Caki2 (cell line): ENCODE measurements around the gene M6PR. TPM values are rescaled to one million over a fixed set of nuclear protein-coding genes. Genes with fewer than 3 reads are reported as not detected.
A peak's percentile ranks its signal among the peaks of the same experiment; 100 is the strongest.
"Not testable (repeated sequence)": the region's sequence is repeated elsewhere in the genome, so short reads cannot be mapped to it uniquely, and the experiment has no call there.

Source experiments
- DNase-seq: peaks from one replicate; pipeline ENCODE4 v3.0.0-alpha.2; 2015; ENCODE audit warnings: low read depth
- in situ Hi-C: cut with HindIII; loops from 2 replicates; pipeline ENCODE4 v1.10.0; 2016; ENCODE audit warnings: low sequenced_read_pairs, low pct_unique_long_range_greater_than_20kb, mixed read lengths
- total RNA-seq: library from RNA; depleted of rRNA; stranded (reverse); fragments of >200 nt; shearing (Covaris generic); gene quantifications from 2 replicates; pipeline ENCODE4 v1.2.3, GENCODE V29; 2014; ENCODE audit warnings: low replicate concordance

The M6PR gene
- total RNA-seq, 1 experiment from 2014 or later: 179 TPM

DNA sequence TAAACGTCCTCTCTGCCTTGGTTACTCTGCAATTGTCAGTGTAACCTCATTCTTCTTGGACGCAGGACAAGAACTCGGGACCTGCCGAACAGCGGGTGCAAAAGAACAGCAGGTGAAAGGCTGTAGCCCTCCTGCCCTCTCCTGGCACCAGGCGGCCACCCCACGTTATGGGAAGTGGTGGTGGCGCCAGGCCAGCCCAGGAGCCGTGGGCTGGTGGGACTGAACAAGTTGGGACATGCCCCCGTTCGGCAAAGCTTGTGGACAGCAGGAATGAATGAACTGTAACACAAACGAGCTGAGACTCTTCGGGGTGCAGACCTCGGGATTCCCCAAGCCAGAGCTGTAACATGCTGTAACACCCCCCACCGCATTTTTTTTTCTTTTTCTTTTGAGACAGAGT is 6.6 kb upstream of the M6PR start:
- in situ Hi-C loops: no loop called here

DNA sequence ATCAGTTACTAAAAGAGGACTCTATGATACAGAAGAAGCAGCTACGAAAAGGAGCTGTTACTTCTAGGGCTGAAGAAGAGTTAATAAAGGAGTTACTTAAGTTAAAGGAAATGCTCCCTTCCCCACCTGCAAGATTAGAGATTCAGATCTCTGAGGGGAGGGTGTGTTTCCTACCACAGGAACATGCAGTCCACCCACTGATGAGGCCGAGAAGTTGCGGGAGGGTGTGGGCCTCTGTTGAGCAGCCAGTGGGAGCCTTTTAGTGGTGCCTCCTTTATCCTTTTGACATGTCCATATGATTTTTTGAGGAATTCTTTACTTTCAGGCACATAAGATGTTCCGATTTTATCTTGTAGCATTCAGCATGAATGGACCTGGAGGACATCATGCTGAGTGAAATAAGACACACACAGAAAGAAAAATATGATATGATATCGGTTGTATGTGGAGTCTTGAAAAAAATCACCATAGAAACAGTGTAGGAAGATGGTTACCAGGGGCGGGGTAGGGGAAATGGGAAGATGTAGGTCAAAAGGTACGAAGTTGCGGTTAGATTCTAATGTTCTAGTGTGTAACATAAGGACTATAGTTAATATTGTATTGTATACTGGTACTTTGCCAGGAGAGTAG is 4.4 kb upstream of the M6PR start:
- in situ Hi-C loops: no loop called here
- DNase-seq: no peak

More for the DNA sequence above, 6.6 kb upstream of the M6PR start:
- no peak for DNase-seq

DNA sequence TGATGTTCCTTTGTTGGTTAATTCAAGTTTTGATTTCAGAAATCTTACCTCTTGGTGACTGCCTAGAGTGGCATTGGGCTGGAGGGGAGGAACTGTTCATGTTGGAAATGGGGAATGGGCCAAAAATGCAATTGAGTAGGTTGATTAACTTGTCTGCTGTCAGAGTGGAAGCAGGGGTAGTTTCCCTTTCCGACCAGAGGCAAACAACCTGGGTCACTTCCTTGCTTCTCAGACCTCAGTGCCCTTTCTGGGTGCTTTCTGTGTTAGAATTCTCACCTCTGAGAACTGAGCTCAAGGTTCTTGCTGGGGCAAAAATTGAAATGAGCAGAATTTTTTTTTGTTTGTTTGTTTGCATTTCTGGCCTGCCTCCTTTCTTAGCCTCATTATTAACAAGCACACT is 2.3 kb upstream of the M6PR start:
- no peak for DNase-seq
- in situ Hi-C loops: no loop called here

DNA sequence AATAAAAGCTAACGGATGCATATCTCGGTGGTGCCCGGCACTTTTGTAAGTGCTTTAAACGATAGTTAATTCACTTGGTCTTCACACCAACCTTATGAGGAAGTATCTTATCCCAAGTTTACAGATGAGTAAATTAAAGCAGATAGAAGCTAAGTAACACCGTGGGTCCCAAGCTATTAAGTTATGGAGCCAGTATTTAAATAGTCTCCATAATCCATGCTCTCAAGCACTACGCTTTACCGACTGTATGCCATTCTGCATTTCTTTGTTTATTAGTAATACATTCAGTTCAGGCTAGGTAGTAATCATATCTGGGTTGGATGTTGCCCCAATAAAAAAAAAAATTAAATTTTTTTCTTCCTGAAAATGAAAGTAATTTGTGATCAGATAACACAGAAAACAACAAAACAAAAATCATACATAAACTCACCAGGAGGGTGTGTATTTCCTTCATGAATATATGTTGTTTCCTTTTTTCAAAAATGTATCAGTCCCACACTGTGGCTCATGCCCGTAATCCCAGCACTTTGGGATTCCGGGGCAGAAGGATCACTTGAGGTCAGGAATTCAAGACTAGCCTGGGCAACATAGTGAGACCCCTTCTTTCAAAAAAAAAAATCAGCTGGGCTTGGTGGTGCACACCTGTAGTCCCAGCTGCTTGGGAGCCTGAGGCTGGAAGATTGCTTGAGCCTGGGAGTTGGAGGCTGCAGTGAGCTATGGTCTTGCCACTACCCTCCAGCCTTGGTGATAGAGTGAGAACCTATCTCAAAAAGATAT is 1.4 kb upstream of the M6PR start:
- in situ Hi-C loops: no loop called here
- peak; percentile 2 for DNase-seq

DNA sequence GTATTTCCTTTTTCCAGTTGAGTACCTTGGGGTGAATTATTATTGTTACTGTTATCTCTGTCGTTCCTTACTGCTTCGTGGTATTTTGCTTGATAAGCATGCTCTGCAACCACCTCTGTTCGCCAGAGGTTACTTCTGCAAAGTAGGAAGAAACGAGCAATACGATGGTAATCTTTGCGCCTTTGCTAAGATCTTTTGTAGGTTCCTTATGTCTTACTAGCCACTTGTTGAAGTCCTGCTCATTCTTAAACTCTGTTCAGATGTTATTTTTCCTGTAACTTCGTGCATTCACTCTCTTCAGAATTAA is 729 bp upstream of the M6PR start:
- in situ Hi-C loops: no loop called here
- DNase-seq: no peak

DNA sequence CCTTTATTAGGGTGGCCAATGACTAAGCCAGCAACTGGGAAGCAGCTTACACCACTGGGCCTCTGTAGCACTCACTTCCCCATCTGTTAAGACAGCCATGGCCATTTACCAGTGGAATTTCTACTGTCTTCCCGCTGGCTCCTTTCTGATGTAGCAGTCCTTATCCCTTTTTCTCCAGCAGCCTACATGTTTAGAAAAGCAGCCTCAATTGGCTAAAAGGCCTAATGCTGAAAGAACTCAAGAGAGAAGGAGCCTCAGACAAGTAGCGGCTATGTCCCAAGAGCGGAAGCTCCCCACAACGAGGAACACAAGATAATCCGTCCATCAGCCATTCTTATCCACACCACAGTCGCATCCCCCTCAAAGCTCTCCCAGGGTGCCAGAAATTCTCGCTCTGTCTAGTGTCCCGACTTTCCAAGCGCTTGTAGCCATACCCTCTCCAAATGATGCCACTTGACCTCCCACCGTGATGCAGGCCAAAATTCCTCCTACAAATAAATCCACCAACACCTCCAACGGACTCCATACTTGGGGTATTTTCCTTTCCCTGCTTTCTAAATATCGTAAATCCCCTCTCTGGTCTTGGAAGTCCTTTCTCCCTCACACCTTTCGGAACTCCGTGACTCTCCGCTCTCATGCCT is 624 bp downstream of the M6PR start:
- peak; percentile 25 for DNase-seq
- in situ Hi-C loops: no loop called here

DNA sequence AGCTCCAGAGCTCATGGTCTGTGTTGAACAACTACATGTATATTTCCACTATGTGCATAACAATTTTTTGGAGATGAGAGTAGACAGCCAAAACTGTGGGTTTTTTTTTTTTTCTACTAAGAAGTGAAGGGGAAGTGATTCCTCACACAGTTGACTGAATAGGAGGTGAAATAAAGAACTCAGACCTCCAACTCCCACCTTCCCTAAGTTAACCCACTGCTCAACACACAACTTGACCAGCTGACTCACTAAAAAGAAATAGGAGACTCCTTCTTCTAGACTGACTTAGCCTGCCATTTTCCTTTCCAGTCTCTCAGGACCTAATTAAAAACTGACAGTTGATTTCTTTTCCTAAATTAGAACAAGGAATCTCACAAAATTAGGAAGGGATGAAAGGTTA is 1.7 kb downstream of the M6PR start:
- DNase-seq: no peak
- in situ Hi-C loops: no loop called here

DNA sequence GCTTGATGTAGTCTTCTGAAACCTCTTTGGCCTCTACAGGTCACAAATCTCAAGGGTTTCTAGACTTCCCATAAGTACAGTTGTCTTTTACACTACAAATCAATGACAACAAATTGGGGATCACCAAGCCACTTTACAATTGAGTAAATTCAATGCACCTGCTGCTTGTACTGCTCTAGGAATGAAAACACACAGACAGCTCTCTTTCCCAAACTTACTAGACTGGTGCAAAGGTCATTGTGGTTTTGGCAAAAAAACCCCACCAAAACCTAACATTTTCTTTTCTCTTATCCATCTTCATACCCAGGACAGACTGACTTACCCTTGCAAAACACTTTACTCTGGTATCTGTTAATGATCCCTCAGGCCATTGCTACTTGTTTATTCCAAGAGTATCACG is 2.7 kb downstream of the M6PR start:
- no peak for DNase-seq
- in situ Hi-C loops: no loop called here

DNA sequence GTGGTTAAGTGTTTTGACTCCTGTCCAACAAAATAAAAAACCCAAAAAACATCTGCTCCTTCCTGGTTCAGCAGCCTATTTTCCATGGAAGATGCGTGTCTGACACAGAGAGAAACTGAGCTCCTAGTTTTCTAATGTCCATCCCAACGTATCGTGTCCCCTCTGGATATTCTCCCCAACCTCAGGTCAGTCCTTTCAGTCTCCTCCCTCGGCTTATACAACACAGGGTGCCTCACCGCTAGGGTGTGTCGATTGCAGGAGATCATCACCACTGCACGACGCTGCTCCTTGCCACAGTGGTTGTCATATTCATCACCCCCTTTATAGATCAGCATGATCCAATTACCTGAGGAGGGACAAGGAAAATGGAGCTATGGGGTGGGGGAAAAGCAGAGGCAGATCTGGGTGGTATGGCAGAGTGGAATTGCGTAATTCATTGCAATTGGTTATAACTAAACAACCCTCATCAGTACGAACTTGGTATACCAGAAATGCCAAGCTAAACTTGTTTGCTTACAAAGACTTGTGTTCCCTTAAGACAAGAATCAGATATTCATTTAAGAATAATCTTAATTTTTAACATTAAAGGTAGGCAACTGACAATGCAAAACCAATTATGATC is 5.8 kb downstream of the M6PR start:
- in situ Hi-C loops: no loop called here
- no peak for DNase-seq

DNA sequence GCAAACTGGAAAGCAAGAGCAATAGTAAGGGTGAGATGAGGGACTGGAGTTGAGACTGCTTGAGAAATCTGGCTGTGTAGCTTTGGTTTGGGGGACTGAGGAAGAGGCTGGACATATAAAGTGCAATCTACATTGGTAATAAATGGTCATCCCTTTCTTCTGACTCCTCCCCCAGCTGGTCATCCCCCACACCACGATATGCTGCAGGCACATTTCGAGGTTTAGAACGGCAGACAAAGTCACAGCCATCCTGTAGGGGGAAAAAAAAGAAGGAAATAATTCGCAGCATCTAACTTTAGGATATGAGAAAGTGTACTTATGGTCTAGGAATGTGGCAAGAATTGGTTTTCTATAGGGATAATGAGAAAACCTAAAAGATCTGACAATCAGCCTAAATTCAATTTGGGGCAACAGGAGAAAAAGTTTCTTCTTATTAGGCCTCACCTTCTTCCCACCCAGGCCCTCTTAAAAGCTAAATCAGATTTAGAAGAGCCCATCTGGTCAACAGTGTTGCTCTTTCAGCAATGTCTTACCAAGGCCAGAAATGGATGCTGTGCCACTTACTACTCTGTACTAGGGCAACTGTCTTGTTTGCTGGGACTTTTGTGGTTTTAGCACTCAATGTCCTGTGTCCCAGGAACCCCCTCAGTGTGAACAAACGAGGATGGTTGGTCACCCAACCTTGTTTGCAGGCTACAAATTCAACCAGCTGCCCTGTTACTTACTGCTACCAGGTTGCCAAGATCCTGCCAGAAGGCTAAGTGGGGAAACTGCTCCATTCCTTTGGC is 7.6 kb downstream of the M6PR start:
- no peak for DNase-seq
- in situ Hi-C loops: no loop called here

DNA sequence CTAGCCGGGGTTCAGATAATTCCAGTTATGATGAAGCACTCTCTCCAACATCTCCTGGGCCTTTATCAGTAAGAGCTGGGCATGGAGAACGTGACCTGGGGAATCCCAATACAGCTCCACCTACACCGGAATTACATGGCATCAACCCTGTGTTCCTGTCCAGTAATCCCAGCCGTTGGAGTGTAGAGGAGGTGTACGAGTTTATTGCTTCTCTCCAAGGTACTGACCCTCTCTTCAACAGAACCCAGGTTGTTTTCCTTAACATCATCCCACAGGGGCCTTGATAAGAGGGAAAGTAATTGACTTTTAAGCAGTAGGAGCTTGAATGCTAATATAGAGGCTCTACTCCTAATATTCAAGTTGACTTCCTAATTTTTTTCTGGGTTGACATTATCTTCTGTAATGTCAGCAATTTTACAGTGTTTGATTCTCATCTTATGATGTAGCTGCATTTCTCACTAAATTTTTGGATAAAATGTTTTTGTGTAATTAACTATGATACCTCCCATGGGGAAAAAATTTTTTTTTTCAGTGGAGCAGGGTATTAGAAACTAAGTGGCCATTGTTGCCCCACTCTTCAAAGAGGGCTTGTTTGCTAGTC is 11.5 kb downstream of the M6PR start:
- in situ Hi-C loops, DNase-seq: not testable (repeated sequence)

DNA sequence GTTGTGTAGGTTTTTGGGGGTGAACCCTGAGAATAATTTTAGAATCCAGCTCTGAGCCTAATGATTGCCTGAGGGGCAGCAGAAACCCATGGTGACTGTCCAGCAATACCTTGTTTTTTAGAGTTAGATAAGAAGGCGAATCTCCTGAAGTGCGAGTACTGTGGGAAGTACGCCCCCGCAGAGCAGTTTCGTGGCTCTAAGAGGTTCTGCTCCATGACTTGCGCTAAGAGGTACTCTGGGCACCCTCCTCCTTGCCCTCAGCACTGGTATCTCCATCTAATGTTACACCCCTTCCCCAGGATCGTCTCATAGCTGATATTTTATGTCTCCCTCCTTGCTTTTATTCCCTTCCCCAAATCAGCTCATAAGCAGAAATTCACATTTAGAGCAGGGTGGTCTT is 12.7 kb downstream of the M6PR start:
- in situ Hi-C loops: no loop called here
- no peak for DNase-seq

DNA sequence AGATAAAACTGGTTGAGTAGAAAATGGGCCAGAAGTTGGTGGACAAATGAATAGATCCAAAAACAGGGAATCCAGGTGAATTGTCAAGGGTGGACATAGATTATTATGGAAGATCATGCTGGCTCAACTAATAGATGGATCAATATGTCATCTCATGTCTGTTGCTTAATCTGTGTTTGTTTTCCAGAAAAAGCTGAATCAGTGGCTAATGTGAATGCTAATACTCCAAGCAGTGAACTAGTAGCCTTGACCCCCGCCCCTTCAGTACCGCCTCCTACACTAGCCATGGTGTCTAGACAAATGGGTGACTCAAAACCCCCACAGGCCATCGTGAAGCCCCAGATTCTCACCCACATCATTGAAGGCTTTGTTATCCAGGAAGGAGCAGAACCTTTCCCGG is 15.4 kb downstream of the M6PR start:
- in situ Hi-C loops, DNase-seq: not testable (repeated sequence)

DNA sequence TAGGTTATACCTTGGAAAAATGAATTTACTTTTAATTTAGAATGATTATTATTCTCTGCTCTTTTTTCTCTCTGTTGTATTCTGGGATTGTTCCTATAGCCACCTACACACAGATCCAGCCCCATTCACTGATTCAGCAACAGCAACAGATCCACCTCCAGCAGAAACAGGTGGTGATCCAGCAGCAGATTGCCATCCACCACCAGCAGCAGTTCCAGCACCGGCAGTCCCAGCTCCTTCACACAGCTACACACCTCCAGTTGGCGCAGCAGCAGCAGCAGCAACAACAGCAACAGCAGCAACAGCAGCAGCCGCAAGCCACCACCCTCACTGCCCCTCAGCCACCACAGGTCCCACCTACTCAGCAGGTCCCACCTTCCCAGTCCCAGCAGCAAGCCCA is 17.0 kb downstream of the M6PR start:
- in situ Hi-C loops, DNase-seq: not testable (repeated sequence)

DNA sequence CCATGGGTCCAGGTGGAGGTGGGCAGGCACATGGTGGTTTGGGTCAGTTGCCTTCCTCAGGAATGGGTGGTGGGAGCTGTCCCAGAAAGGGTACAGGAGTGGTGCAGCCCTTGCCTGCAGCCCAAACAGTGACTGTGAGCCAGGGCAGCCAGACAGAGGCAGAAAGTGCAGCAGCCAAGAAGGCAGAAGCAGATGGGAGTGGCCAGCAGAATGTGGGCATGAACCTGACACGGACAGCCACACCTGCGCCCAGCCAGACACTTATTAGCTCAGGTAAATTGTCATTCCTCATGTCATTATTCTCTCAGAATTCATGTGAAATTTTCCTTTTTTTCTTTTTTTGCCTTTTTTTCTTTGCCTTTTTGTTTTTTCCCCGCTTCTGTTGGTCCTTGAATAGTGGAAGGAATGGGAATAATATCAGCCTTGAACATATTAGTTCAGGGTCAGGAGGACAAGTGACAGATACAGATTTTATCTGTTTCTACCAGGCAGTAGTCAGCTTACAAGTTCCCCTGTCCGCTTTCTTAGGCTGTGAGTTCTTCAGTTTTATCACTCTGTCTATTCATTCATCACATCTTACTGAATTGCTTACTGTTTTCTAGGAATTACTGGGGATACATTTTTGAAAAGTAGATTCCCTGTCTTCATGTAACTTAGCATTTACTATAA is 18.7 kb downstream of the M6PR start:
- DNase-seq, in situ Hi-C loops: not testable (repeated sequence)

DNA sequence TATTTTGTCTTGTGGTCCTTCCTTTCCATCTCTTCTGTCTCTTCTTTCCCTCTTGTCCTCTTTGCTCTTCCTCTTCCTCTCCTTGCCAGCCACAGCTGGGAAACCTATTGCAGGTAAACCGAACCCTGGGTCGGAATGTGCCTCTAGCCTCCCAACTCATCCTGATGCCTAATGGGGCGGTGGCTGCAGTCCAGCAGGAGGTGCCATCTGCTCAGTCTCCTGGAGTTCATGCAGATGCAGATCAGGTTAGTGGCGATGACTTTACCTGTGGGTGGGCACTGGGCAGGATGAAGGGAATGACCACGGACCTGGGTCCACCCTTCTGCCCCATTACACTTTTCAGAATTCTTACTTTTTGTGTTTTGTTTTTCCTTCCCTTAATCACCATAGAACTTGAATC is 26.9 kb downstream of the M6PR start:
- no peak for DNase-seq
- in situ Hi-C loops: no loop called here

DNA sequence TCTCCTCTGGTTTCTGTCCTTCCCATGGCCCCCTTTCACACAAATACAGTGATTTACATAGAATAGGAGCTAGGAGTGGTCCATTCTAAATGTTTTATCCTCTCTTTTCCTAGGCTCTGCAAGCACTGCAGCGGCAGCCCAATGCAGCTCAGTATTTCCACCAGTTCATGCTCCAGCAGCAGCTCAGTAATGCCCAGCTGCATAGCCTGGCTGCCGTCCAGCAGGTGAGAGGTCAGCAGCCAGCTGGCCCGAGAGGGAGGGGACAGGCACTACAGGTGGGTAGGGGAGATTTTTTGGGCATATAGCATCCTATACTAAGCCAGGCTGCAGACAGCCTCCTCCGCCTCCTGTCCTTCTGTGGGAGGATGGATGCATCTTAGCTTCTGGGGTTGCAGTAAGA is 29.8 kb downstream of the M6PR start:
- DNase-seq, in situ Hi-C loops: not testable (repeated sequence)

DNA sequence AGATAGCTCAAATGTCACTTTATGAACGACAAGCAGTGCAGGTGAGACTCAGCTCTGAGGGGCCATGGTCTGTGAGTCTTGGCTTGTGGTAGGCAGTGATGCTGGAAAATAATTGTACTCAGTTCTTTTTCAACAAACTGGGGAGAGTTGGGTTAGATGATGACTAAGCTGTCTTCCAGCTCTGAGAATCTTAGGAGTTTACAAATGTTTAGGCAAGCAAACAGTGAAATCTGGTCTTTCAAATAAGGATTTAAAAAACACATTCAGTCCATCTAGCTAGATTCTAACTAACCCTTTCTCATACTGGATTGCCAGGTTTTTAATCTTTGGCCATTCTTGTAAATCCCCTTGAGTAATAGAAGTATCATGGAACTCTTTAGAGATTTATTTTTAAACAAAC is 31.7 kb downstream of the M6PR start:
- DNase-seq: no peak
- in situ Hi-C loops: no loop called here
